Measurements from ENCODE around the gene TMEM74B. TPM values are rescaled to one million over a fixed set of nuclear protein-coding genes. Genes with fewer than 3 reads are reported as not detected.

Gene TMEM74B
- total and polyA plus RNA-seq, 9 of the 15 experiments (the other 6 are each of a cell fraction or from before 2014, with no cell fraction given), result 0.24 to 19.0 (median 7.5) TPM

- 17% methylated on average over 1 of the region's 1 CpG for WGBS (ENCODE audit: insufficient coverage, low coverage, missing lambda C conversion rate)
- Histone ChIP-seq H3K27me3 (ENCODE audit: control insufficient read depth in 2 of 2, insufficient read depth in 2 of 2, low read length in 2 of 2) (no peaks in the 10 kb centered on the region), H3K4me2 (ENCODE audit: insufficient read depth, low read length) (no peak overlapping the region; the same call in 1 of the 2 replicates), H3K9ac (ENCODE audit: insufficient read depth in 1 of 2, low read depth in 2 of 2, low read length in 2 of 2) (no peak overlapping the region), H3K27ac (ENCODE audit: extremely low read depth, low read depth, low read length) (no peak overlapping the region), H3K79me2 (ENCODE audit: control insufficient read depth, insufficient read depth, low read length) (peaks cover 3% of the 10 kb centered on the region), H3K4me3 (no peak overlapping the region), H4K20me1 (replicated peaks; ENCODE audit: control insufficient read depth, insufficient read depth, low read length) (no peaks in the 10 kb centered on the region), H3K36me3 (ENCODE audit: control insufficient read depth, insufficient read depth, low read length) (no peaks in the 10 kb centered on the region), H3K4me1 (replicated peaks in 1 of 2; ENCODE audit: control insufficient read depth in 2 of 2, insufficient read depth in 2 of 2, low read length in 2 of 2) (peaks cover 49 to 52% of the 10 kb centered on the region in 2 experiments), H3K9me3 (replicated peaks; ENCODE audit: control insufficient read depth, insufficient read depth, low read depth, low read length) (no peaks in the 10 kb centered on the region), H3K9me1 (ENCODE audit: control insufficient read depth, insufficient read depth, low read length) (peaks cover 4% of the 10 kb centered on the region), H2AFZ (ENCODE audit: low read depth, low read length) (no peak overlapping the region)
- no peak for FAIRE-seq
- BruUV-seq (replicated peaks), result no TSS peak
- intact Hi-C loops (cut with micrococcal nuclease) (loop anchor here (10.0 kb wide), 1 partner anchor 375 kb away; no protein-coding TSS in a partner anchor), in situ Hi-C loops (cut with MboI) (loop anchor here (10.0 kb wide), 1 partner anchor 375 kb away; no protein-coding TSS in a partner anchor)
- no peak for ATAC-seq
- ChIA-PET CTCF (ENCODE audit: low intra/inter-chr PET ratio) (no interaction called here), POLR2A (no interaction called here)
- TF ChIP-seq ZKSCAN8 (CRISPR knock-in tag; IDR thresholded peaks at IDR 0.05), result no peak
- peak; percentile 94 for TF ChIP-seq ZNF512 (tag; IDR thresholded peaks at IDR 0.05)
- no peak for TF ChIP-seq ZBTB11 (CRISPR knock-in tag; IDR thresholded peaks at IDR 0.05)
- TF ChIP-seq TOE1 (IDR thresholded peaks at IDR 0.05; ENCODE audit: borderline replicate concordance), result 0 out of 2 replicates have a peak, but pooled peaks have one; percentile 33
- TF ChIP-seq TOE1 (CRISPR knock-in tag; IDR thresholded peaks at IDR 0.05; ENCODE audit: borderline replicate concordance, low read depth), result no peak
- TF ChIP-seq KDM1A (IDR thresholded peaks at IDR 0.05), result 0 out of 4 replicates have a peak, but pooled peaks of 1 of the 2 experiments have one; percentile 16
- DNase-seq (ENCODE audit: extremely low read depth in 1 of 4, low spot score in 3 of 4), result no peak
Measured at GRCh38 chr20:1189827-1190226, 5.0 kb upstream of the TMEM74B start.

All from K562 (cell line).